Keratinocyte (primary cell): ENCODE results near the gene CAMKMT. TPM values are rescaled to one million over a fixed set of nuclear protein-coding genes. Genes with fewer than 3 reads are reported as not detected.

Source experiments
- DNase-seq: peaks from one replicate; pipeline ENCODE4 v3.0.0-alpha.2; 2011; ENCODE audit warnings: low read depth, missing footprints, low spot score
- FAIRE-seq: peaks from 2 replicates; lab custom pipeline; 2011; peaks lifted over from hg19 to GRCh38; lab: Jason Lieb, UNC
- H2AFZ ChIP-seq: 2 replicates; pipeline ENCODE4 v1.6.0; 2012; ENCODE audit warnings: low read length, control low read depth, inconsistent platforms; ENCODE audit not compliant: control insufficient read depth
- H3K27ac ChIP-seq: 2 replicates; pipeline ENCODE4 v1.5.1; 2011; ENCODE audit warnings: low read length; ENCODE audit not compliant: control insufficient read depth, insufficient read depth
- H3K27me3 ChIP-seq: 3 replicates; pipeline ENCODE4 v1.6.0; 2011; ENCODE audit warnings: low read length; ENCODE audit not compliant: control insufficient read depth, insufficient read depth; ENCODE audit errors: extremely low read depth
- H3K36me3 ChIP-seq, 2 experiments: 2 replicates in 1 of 2; 3 replicates in 1 of 2; pipeline ENCODE4 v1.5.1; 2011; ENCODE audit warnings: low read length in 2 of 2, mild to moderate bottlenecking in 1 of 2; ENCODE audit not compliant: control insufficient read depth in 2 of 2, insufficient read depth in 2 of 2; ENCODE audit errors: extremely low read depth in 1 of 2
- H3K4me1 ChIP-seq: 3 replicates; pipeline ENCODE4 v1.5.1; 2011; ENCODE audit warnings: low read length; ENCODE audit not compliant: control insufficient read depth, insufficient read depth; ENCODE audit errors: extremely low read depth
- H3K4me2 ChIP-seq: 3 replicates; pipeline ENCODE4 v1.6.0; 2011; ENCODE audit warnings: low read depth, low read length; ENCODE audit not compliant: control insufficient read depth, insufficient read depth; ENCODE audit errors: extremely low read depth
- H3K4me3 ChIP-seq, 3 experiments: fragments of 200-600 bp in 1 of 3; sonication (generic) in 1 of 3; 2 replicates in 2 of 3; 3 replicates in 1 of 3; pipeline ENCODE4 v1.5.1; 2011 to 2016; ENCODE audit warnings: low read length in 3 of 3, mild to moderate bottlenecking in 3 of 3, control low read depth in 2 of 3, inconsistent platforms in 1 of 3, low read depth in 1 of 3, mixed read lengths in 1 of 3, mixed run types in 1 of 3, moderate library complexity in 1 of 3; ENCODE audit not compliant: control insufficient read depth in 2 of 3, insufficient read depth in 2 of 3; ENCODE audit errors: extremely low read depth in 1 of 3
- H3K79me2 ChIP-seq: 2 replicates; pipeline ENCODE4 v1.6.0; 2012; ENCODE audit warnings: low read length; ENCODE audit not compliant: control insufficient read depth, insufficient read depth
- H3K9ac ChIP-seq: 3 replicates; pipeline ENCODE4 v1.6.0; 2011; ENCODE audit warnings: low read length; ENCODE audit not compliant: control insufficient read depth, insufficient read depth; ENCODE audit errors: extremely low read depth
- H3K9me1 ChIP-seq: 3 replicates; pipeline ENCODE4 v1.6.0; 2011; ENCODE audit warnings: low read length; ENCODE audit not compliant: control insufficient read depth, insufficient read depth; ENCODE audit errors: extremely low read depth
- H3K9me3 ChIP-seq: 2 replicates; pipeline ENCODE4 v1.5.1; 2012; ENCODE audit warnings: low read depth, low read length; ENCODE audit not compliant: control insufficient read depth
- H4K20me1 ChIP-seq: 3 replicates; pipeline ENCODE4 v1.6.0; 2011; ENCODE audit warnings: low read length; ENCODE audit not compliant: control insufficient read depth, insufficient read depth; ENCODE audit errors: extremely low read depth
- EZH2 ChIP-seq: IDR thresholded peaks from one replicate; pipeline ENCODE4 v1.6.1; 2012; ENCODE audit warnings: inconsistent platforms, mild to moderate bottlenecking, low read length, moderate library complexity
- dilution Hi-C: fragments of 300-500 bp; cut with MboI; formaldehyde crosslinking; loops from one replicate; pipeline ENCODE4 v1.7.0; 2020; ENCODE audit warnings: low sequenced_read_pairs; ENCODE audit not compliant: extremely low pct_ligation_motif_present
- polyA plus RNA-seq, 5 experiments: library from polyadenylated mRNA; depleted of rRNA in 3 of 5; stranded (reverse) in 3 of 5; stranded (forward) in 1 of 5; unstranded in 1 of 5; fragments of >200 nt; gene quantifications; 1 replicate in 1 of 5; 2 replicates in 3 of 5; 3 replicates in 1 of 5; pipeline versions ENCODE4 v1.2.1 to v1.2.3, GENCODE V29; 2011 to 2012; ENCODE audit warnings: missing spikeins in 2 of 5, low read depth in 1 of 5, low replicate concordance in 1 of 5
- TF ChIP-seq, protein P1 (sequence below), 3 experiments: IDR thresholded peaks in 1 of 3; conservative IDR thresholded peaks in 1 of 3; optimal IDR thresholded peaks in 1 of 3; 2 replicates in 2 of 3; 3 replicates in 1 of 3; pipeline versions ENCODE3 to v1.5.1; 2011; ENCODE audit warnings: low read length in 3 of 3, mild to moderate bottlenecking in 3 of 3, moderate library complexity in 2 of 3, control low read depth in 1 of 3, inconsistent platforms in 1 of 3; ENCODE audit not compliant: insufficient read depth in 2 of 3; ENCODE audit errors: extremely low read depth in 1 of 3

Gene CAMKMT
- polyA plus RNA-seq, 1 donor (not counting 4 experiments of a cell fraction or from before 2014, with no cell fraction given), result 9.9 TPM

DNA sequence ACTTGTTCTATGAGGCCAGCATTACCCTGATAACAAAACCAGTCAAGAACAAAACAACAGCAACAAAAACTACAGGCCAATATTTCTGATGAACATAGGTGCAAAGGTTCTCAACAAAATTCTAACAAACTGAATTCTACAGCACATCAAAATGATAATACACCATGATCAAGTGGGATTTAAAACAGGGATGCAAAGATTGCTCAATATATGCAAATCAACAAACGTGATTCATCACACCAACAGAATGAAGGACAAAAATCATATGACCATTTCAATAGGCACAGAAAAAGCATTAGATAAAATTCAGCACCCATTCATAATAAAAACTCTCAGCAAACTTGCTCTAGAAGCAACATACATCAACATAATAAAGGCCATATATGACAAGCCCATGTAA, 173.6 kb downstream of the CAMKMT start:
- Histone ChIP-seq H3K9me3 (no peaks in the 10 kb centered on the region), H3K36me3 (no peaks in the 10 kb centered on the region), H3K9ac (no peak overlapping the region), H4K20me1 (no peaks in the 10 kb centered on the region), H3K27ac (no peak overlapping the region), H3K79me2 (no peaks in the 10 kb centered on the region), H3K27me3 (no peaks in the 10 kb centered on the region), H2AFZ (no peak overlapping the region), H3K4me1 (no peaks in the 10 kb centered on the region), H3K4me3 (no peak overlapping the region), H3K4me2 (no peak overlapping the region), H3K9me1 (no peaks in the 10 kb centered on the region)
- FAIRE-seq (no peak), DNase-seq (no peak)
- TF ChIP-seq, protein P1, sequence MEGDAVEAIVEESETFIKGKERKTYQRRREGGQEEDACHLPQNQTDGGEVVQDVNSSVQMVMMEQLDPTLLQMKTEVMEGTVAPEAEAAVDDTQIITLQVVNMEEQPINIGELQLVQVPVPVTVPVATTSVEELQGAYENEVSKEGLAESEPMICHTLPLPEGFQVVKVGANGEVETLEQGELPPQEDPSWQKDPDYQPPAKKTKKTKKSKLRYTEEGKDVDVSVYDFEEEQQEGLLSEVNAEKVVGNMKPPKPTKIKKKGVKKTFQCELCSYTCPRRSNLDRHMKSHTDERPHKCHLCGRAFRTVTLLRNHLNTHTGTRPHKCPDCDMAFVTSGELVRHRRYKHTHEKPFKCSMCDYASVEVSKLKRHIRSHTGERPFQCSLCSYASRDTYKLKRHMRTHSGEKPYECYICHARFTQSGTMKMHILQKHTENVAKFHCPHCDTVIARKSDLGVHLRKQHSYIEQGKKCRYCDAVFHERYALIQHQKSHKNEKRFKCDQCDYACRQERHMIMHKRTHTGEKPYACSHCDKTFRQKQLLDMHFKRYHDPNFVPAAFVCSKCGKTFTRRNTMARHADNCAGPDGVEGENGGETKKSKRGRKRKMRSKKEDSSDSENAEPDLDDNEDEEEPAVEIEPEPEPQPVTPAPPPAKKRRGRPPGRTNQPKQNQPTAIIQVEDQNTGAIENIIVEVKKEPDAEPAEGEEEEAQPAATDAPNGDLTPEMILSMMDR (optimal IDR thresholded peaks at IDR 0.05 in 1 of 3, IDR thresholded peaks at IDR 0.05 in 1 of 3, conservative IDR thresholded peaks at IDR 0.05 in 1 of 3; ENCODE audit: extremely low read depth in 1 of 3, insufficient read depth in 2 of 3, low read length in 3 of 3), result no peak
- no peak for TF ChIP-seq EZH2
- dilution Hi-C loops, result no loop called here

DNA sequence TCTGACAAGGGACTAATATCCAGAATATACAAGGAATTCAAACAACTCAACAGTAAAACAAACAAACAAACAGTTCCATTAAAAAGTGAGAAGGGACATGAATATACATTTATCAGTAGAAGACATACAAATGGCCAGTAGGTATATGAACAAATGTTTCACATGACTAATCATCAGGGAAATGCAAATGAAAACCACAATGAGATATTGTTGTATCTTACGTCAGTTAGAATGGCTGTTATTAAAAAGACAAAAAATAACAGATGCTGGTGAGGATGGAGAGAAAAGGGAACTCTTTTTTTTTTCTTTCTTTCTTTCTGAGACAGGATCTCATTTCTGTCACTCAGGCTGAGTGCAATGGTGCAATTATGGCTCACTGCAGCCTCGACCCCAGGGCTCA, 175.5 kb downstream of the CAMKMT start:
- no peak overlapping the region for H3K4me2 ChIP-seq
- TF ChIP-seq, protein P1 (optimal IDR thresholded peaks at IDR 0.05 in 1 of 3, IDR thresholded peaks at IDR 0.05 in 1 of 3, conservative IDR thresholded peaks at IDR 0.05 in 1 of 3; ENCODE audit: extremely low read depth in 1 of 3, insufficient read depth in 2 of 3, low read length in 3 of 3), result no peak
- TF ChIP-seq EZH2, result no peak

More for the DNA sequence above, 175.5 kb downstream of the CAMKMT start:
- H3K27ac ChIP-seq, result no peak overlapping the region
- no peak overlapping the region for H2AFZ ChIP-seq
- no peak overlapping the region for H3K9ac ChIP-seq
- no peaks in the 10 kb centered on the region for H3K79me2 ChIP-seq
- dilution Hi-C loops, result no loop called here
- no peak overlapping the region for H3K4me3 ChIP-seq
- H3K9me3 ChIP-seq, result no peaks in the 10 kb centered on the region
- no peaks in the 10 kb centered on the region for H3K36me3 ChIP-seq
- DNase-seq, result no peak
- H4K20me1 ChIP-seq, result no peaks in the 10 kb centered on the region
- H3K4me1 ChIP-seq, result no peaks in the 10 kb centered on the region
- H3K27me3 ChIP-seq, result no peaks in the 10 kb centered on the region
- no peaks in the 10 kb centered on the region for H3K9me1 ChIP-seq
- FAIRE-seq, result no peak
